AG09309 (cell line): ENCODE results near the gene RHOBTB1.

Experiments
- DNase-seq: peaks from one replicate; pipeline ENCODE4 v3.0.0-alpha.2; 2010; ENCODE audit warnings: low read depth
- H3K4me3 ChIP-seq: 2 replicates; pipeline ENCODE4 v1.5.1; 2011; ENCODE audit warnings: mild to moderate bottlenecking, low read depth, low read length, moderate library complexity; ENCODE audit not compliant: control insufficient read depth
- CTCF ChIP-seq: IDR thresholded peaks from 2 replicates; pipeline ENCODE4 v1.5.1; 2011; ENCODE audit warnings: mild to moderate bottlenecking, low read depth, low read length, inconsistent platforms; ENCODE audit not compliant: insufficient read depth, control insufficient read depth; ENCODE audit errors: missing control alignments

The RHOBTB1 gene

DNA sequence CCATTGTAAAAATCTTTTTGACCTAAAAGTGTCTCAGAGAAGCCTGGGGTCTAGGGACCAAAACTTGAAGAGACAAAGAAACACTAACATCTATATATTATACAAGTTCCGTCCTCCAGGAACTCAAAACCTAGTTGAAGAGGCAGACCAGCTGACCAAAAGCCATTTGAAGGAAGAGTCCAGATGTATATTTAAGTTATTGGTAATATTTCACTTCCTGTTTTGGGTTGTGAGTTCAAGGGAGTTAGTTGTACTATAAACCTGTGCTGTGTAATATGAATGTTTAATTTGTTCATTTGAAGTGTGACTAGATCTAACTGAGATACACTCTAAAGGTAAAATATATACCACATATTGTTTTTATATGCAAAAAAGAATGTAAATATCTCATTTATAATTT is 120.7 kb downstream of the RHOBTB1 start:
- TF ChIP-seq CTCF: no peak
- no peak overlapping the region for H3K4me3 ChIP-seq

DNA sequence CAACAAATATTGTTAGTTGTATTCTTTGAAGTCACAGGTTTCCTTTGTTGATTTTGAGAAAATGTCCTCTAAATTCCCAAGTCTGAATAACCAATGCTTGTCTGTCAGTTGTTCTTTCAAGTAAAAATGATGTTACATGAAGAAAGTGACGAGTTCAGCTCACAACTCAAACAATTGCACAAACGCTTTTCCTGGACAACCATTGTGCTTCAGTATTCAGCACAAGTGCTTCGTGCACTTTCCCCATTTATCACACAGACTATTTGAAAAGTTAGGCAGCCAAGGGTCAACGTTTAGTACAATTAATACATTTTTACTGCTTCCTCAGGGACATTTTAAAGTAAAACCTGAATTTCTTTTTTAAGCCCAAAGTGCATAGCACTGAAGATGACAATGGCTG is 121.2 kb downstream of the RHOBTB1 start:
- no peak for TF ChIP-seq CTCF
- H3K4me3 ChIP-seq: no peak overlapping the region
- DNase-seq: no peak

More for the DNA sequence above, 120.7 kb downstream of the RHOBTB1 start:
- no peak for DNase-seq

DNA sequence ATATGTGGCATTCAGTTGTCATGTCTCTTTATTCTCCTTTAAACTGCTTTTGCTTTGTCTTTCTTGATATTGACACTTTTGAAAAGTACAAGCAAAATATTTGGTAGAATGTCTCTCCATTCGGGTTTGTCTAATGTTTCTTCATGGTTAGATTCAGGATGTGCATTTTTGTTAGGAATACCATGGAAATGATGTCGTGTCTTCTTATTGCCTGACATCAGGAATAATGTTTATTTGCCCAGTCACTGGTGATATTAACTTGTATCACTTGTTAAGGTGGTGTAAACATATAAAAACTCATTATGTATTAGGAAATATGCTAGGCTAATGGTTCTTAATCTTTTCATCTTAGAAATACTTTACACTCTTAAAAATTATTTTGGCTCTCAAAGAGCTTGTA is 122.3 kb downstream of the RHOBTB1 start:
- DNase-seq: no peak
- TF ChIP-seq CTCF: no peak
- H3K4me3 ChIP-seq: no peak overlapping the region

GRCh38 chr10:60820093-60820754 is 123.8 kb downstream of the RHOBTB1 start:
- peak; percentile 64 for TF ChIP-seq CTCF
- DNase-seq: peak; percentile 78
- no peak overlapping the region for H3K4me3 ChIP-seq
